Measurements from ENCODE around the gene UHMK1.
"Not testable (repeated sequence)": the region's sequence is repeated elsewhere in the genome, so short reads cannot be mapped to it uniquely, and the experiment has no call there.

Gene UHMK1

DNA sequence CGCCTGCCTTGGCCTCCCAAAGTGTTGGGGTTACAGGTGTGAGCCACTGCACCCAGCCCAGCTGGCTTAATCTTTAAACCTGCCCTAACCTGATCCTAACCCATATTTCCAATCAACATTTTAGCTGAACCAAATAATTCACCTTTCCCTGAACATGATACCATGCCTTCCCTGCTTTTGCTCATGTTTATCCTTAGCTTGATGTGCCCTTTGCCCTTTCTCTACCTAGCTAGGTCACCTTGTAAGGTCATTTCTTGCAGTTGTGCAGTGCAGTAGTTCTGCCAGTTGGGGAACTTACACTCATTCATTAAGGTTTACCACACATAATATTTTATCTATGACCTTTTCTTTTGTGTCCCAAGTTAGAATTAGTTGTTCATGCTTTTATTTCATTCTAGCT, 69.3 kb downstream of the UHMK1 start:
- TF ChIP-seq, protein P1, sequence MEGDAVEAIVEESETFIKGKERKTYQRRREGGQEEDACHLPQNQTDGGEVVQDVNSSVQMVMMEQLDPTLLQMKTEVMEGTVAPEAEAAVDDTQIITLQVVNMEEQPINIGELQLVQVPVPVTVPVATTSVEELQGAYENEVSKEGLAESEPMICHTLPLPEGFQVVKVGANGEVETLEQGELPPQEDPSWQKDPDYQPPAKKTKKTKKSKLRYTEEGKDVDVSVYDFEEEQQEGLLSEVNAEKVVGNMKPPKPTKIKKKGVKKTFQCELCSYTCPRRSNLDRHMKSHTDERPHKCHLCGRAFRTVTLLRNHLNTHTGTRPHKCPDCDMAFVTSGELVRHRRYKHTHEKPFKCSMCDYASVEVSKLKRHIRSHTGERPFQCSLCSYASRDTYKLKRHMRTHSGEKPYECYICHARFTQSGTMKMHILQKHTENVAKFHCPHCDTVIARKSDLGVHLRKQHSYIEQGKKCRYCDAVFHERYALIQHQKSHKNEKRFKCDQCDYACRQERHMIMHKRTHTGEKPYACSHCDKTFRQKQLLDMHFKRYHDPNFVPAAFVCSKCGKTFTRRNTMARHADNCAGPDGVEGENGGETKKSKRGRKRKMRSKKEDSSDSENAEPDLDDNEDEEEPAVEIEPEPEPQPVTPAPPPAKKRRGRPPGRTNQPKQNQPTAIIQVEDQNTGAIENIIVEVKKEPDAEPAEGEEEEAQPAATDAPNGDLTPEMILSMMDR (IDR thresholded peaks at IDR 0.05; ENCODE audit: low read depth, low read length), result no peak

DNA sequence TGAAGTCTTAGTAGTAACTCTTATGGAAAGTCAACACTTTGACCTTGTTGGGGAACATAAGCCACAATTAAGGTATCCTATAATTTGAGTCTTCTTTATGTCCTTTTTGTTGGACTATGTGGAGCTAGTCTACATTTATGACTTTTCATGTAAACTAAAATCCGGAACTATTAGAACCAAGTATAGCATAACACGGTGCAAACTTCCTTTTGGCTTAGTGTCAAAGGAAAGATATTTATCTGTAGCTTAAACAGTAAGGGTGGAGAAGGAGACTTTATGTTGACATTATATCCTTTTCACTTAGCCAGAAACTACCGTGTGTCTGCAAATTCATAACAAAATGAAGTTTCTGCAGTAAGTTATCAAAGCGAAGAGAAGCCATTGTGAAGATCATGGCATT, 71.2 kb downstream of the UHMK1 start:
- TF ChIP-seq, protein P1 (IDR thresholded peaks at IDR 0.05; ENCODE audit: low read depth, low read length), result no peak
- DNase-seq (ENCODE audit: extremely low read depth, low read depth), result no peak

More for the DNA sequence above, 69.3 kb downstream of the UHMK1 start:
- no peak for DNase-seq (ENCODE audit: extremely low read depth, low read depth)

DNA sequence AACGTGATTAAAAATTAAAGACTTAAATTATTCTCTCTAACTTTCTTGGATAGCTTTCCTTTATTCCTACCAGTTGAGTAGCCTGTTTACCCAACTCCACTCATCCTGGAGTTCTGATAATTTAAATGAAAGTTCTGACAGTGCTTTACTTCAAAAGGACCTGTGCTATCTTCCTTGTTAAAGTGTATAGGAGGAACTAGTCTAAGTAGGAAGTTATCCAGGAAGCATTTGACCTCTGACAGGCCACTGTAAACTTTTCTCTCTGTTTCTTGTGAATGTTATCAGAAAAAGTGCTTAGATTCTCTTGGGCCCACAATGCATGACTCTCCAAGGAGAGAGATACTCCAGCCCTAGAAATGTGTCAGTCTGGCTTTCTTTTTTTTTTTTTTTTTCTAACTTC, 73.1 kb downstream of the UHMK1 start:
- no peak for DNase-seq (ENCODE audit: extremely low read depth, low read depth)
- TF ChIP-seq, protein P1 (IDR thresholded peaks at IDR 0.05; ENCODE audit: low read depth, low read length), result no peak

DNA sequence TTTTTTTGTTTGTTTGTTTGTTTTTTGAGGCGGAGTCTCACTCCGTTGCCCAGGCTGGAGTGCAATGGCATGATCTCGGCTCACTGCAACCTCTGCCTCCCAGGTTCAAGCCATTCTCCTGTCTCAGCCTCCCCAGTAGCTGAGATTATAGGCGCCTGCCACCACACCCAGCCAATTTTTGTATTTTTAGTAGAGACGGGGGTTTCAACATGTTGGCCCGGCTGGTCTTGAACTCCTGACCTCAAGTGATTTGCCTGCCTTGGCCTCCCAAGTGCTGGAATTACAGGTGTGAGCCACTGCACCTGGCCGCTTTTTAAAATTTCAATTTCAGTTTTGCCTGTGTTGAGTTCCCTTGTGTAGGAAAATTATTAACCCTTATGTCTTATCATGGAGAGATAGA, 73.5 kb downstream of the UHMK1 start:
- not testable (repeated sequence) for DNase-seq (ENCODE audit: extremely low read depth, low read depth)

DNA sequence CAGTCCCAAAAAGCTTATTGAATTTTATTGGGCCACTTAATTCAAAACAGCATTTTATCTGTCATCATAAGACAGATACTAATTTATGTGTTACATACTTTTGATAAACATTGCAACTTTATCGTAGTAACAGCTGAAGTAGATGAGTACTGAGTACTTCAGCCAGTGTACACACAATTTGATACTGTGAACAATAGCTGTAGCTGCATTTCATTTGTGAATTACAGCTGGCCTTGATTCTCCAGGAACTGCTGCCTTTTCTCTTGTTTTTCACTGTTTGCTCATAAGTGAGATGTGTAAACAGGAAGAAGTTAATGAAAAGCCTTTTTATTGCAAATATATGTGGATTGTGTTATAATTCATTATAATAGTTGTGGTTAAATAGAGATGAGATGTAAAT, 74.1 kb downstream of the UHMK1 start:
- TF ChIP-seq, protein P1 (IDR thresholded peaks at IDR 0.05; ENCODE audit: low read depth, low read length), result no peak
- DNase-seq (ENCODE audit: extremely low read depth, low read depth), result no peak

DNA sequence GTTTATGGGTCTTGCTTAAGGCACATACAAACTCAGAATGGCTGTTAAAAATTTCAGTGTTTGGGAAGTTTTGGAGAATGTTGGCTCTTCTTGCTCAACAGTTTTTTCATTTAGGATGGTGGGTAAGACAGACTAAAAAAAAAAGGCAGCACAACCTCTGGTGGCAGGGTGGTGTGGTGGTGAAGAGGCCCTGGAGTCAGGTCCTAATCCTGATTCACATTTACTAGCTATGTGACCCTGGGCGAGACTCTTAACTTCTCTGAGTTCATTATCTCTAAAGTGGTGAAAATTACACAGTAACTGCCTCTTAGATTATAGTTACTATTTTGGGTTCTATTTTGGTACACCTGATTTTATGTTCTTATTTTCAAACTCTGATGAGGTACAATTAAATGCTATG, 75.5 kb downstream of the UHMK1 start:
- TF ChIP-seq, protein P1 (IDR thresholded peaks at IDR 0.05; ENCODE audit: low read depth, low read length), result no peak

DNA sequence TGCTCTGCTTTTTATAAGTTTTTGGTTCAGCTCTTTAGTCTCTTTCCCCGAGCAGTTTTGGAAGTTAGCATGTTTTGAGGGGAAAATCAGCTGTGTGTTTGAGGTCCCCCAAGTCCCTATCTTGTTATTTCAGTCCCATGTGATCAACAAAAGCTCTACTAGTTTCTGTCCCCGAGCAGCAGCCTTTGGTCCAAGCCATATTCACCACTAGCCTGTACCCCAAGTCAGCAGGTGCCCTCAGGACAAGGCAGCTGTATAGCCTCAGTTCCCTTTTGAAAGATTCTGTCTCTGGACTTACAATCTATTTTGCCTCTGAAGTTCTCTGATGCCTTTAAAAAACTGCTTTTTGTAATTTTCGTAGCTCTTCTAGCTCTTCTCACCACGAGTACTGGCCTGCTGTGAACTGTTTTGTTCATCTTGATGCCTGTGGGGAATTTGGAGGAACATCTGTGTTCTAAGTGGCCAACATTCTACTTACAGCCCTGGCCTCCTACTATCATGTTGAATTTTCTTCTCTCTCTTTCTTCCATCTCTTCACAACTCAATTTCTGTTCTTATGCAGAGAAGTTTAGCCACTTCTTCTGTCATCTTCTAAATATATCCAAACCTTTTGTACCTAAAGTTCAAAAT, 80.6 kb downstream of the UHMK1 start:
- DNase-seq (ENCODE audit: extremely low read depth, low read depth), result no peak
- TF ChIP-seq, protein P1 (IDR thresholded peaks at IDR 0.05; ENCODE audit: low read depth, low read length), result no peak

More for the DNA sequence above, 75.5 kb downstream of the UHMK1 start:
- no peak for DNase-seq (ENCODE audit: extremely low read depth, low read depth)

DNA sequence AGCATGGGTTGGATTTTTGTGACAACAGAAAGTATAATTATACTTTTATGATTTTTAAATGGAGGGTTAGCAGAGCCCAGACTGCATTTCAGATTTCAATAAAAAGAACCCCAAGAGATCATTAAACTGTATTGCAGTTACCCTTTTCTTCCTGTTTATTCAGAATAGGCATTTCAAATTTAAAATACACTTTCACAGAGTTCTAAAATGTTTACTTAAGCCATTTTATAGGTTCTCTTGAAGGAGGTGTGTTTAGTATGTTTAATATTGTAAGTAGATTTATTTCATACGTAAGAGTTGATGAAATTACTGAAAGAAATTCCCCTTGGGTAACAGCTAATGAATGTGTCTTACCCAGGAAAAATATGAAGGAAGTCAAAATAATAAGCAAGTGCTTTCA, 81.3 kb downstream of the UHMK1 start:
- TF ChIP-seq, protein P1 (IDR thresholded peaks at IDR 0.05; ENCODE audit: low read depth, low read length), result no peak
- DNase-seq (ENCODE audit: extremely low read depth, low read depth), result no peak
